Measurements from ENCODE around the gene COX19. TPM values are rescaled to one million over a fixed set of nuclear protein-coding genes. Genes with fewer than 3 reads are reported as not detected.

COX19 gene
- total RNA-seq, 1 experiment from 2014 or later = 10.2 TPM

Other genes starting within 250 kb of the COX19 start
- gene DNAAF5, start 248.8 kb downstream of the COX19 start, total RNA-seq (2014; rRNA removed; shearing (Covaris generic)) = 51.0 and 51.2 TPM in 2 replicates
- 40.5 and 46.7 TPM in 2 replicates for gene PRKAR1B, start 248.3 kb downstream of the COX19 start, total RNA-seq (2014; rRNA removed; shearing (Covaris generic))
- 157 and 180 TPM in 2 replicates for gene SUN1, start 143.1 kb downstream of the COX19 start, total RNA-seq (2014; rRNA removed; shearing (Covaris generic))
- gene GET4, start 99.0 kb downstream of the COX19 start, total RNA-seq (2014; rRNA removed; shearing (Covaris generic)) = 42.0 and 50.6 TPM in 2 replicates
- 0.82 and 1.4 TPM in 2 replicates for gene ADAP1, start 20.9 kb downstream of the COX19 start, total RNA-seq (2014; rRNA removed; shearing (Covaris generic))
- not detected in 2 replicates for gene CYP2W1, start 7.6 kb upstream of the COX19 start, total RNA-seq (2014; rRNA removed; shearing (Covaris generic))
- gene GPR146, start 69.0 kb upstream of the COX19 start, total RNA-seq (2014; rRNA removed; shearing (Covaris generic)) = 3.4 and 5.7 TPM in 2 replicates
- 0.97 and 1.5 TPM in 2 replicates for gene GPER1, start 112.6 kb upstream of the COX19 start, total RNA-seq (2014; rRNA removed; shearing (Covaris generic))
- gene ZFAND2A, start 184.6 kb upstream of the COX19 start, total RNA-seq (2014; rRNA removed; shearing (Covaris generic)) = 41.1 and 52.5 TPM in 2 replicates

Measured in H4 (cell line).